AG08396 (cell line): ENCODE data around the gene MED20.
"Not testable (repeated sequence)": the region's sequence is repeated elsewhere in the genome, so short reads cannot be mapped to it uniquely, and the experiment has no call there.

Source experiments
- DNase-seq: peaks from one replicate; pipeline ENCODE4 v3.0.0; 2012; ENCODE audit warnings: low spot score, mixed read lengths

The MED20 gene

GRCh38 chr6:41920921-41921711, at the start of gene MED20, which contains the start of gene BYSL:
Gene MED20 (minus strand): TSS chr6:41921139. CDS start chr6:41921018, 121 bp downstream.
Gene BYSL (plus strand): TSS chr6:41921499. CDS start chr6:41921563, 64 bp downstream.
- DNase-seq: peak; percentile 91

- DNase-seq: peak; percentile 33
Observed at GRCh38 chr6:41970436-41970846, 49.5 kb upstream of the MED20 start.

GRCh38 chr6:41967312-41968287, 46.7 kb upstream of the MED20 start:
- DNase-seq: no peak

- peak; percentile 63 for DNase-seq
Observed at GRCh38 chr6:41966961-41967311, 46.0 kb upstream of the MED20 start.

- DNase-seq: no peak
Observed at GRCh38 chr6:41966214-41966920, 45.4 kb upstream of the MED20 start.

GRCh38 chr6:41965429-41966213, 44.7 kb upstream of the MED20 start:
- DNase-seq: no peak

GRCh38 chr6:41964201-41964887, 43.4 kb upstream of the MED20 start:
- DNase-seq: no peak

GRCh38 chr6:41963371-41963770, 42.4 kb upstream of the MED20 start:
- DNase-seq: no peak

GRCh38 chr6:41960028-41960427, 39.1 kb upstream of the MED20 start:
- DNase-seq: no peak

- no peak for DNase-seq
Observed at GRCh38 chr6:41958022-41958856, 37.3 kb upstream of the MED20 start.

GRCh38 chr6:41957117-41957516, 36.2 kb upstream of the MED20 start:
- DNase-seq: no peak

GRCh38 chr6:41955412-41955811, 34.5 kb upstream of the MED20 start:
- no peak for DNase-seq

GRCh38 chr6:41954668-41955067, 33.7 kb upstream of the MED20 start:
- no peak for DNase-seq

- no peak for DNase-seq
Observed at GRCh38 chr6:41947581-41948220, 26.8 kb upstream of the MED20 start.

- no peak for DNase-seq
Observed at GRCh38 chr6:41943456-41943855, 22.5 kb upstream of the MED20 start.

GRCh38 chr6:41942882-41943281, 21.9 kb upstream of the MED20 start:
- not testable (repeated sequence) for DNase-seq

- no peak for DNase-seq
Observed at GRCh38 chr6:41942067-41942851, 21.3 kb upstream of the MED20 start.

- DNase-seq: peak; percentile 93
Observed at GRCh38 chr6:41941280-41942066, 20.5 kb upstream of the MED20 start, which contains the start of gene CCND3. Gene CCND3 (minus strand): TSS chr6:41941808. CDS start chr6:41941649, 159 bp downstream.
